Esophagus squamous epithelium (tissue), 4 donors: ENCODE measurements around the gene RAB1B.

Source experiments
- POLR2A ChIP-seq, 4 donors: fragments of 450-650 bp; IDR thresholded peaks; one replicate each; pipeline ENCODE4 v1.6.1; 2017; ENCODE audit warnings: antibody characterized with exemption in 4 of 4, mild to moderate bottlenecking in 4 of 4, moderate library complexity in 3 of 4
- TF ChIP-seq, protein P1 (sequence below), 6 experiments: fragments of 450-650 bp in 4 of 6; fragments of 200-600 bp in 2 of 6; sonication (generic) in 2 of 6; IDR thresholded peaks; one replicate each; pipeline ENCODE4 v1.5.1; 2016 to 2019; ENCODE audit warnings: antibody characterized with exemption in 6 of 6, mild to moderate bottlenecking in 4 of 6, moderate library complexity in 4 of 6

DNA sequence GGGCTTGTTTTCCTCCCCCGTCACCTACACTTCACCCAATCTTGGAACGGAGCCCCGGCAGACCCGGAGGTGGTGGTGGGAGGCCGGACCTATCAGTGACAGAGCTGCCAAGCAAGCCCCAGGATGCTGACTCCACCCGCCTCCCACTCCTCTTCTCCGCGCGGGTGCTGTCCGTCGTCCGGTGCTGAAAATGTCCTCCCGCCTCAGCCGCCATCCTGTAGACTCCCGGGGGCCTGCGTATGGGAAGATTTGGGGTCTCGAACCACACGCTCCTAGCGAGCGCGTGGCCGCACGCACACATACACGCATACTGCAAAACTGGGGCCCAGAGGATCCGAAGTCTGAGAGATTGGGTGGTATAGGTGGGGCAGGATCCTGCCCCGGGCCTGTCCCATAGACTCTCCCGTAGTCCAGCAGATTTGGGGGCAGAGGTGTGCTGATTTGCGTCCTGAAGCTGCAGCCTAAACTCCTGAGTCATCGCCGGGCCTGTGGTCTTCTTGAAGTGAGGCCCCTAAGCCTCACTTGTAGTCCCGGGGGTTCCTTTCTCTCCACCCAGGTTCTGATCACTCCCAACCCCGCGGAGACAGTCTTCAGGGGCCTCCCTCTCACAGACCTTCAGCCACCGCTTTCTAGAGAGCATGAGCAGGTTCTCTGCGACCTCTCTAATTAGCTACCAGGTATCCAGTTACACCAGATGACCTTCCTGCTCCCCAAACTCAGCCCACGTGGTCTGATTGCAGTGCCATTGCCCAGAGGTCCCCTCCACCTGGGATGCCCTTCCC is 21.3 kb downstream of the RAB1B start:
- TF ChIP-seq, protein P1, sequence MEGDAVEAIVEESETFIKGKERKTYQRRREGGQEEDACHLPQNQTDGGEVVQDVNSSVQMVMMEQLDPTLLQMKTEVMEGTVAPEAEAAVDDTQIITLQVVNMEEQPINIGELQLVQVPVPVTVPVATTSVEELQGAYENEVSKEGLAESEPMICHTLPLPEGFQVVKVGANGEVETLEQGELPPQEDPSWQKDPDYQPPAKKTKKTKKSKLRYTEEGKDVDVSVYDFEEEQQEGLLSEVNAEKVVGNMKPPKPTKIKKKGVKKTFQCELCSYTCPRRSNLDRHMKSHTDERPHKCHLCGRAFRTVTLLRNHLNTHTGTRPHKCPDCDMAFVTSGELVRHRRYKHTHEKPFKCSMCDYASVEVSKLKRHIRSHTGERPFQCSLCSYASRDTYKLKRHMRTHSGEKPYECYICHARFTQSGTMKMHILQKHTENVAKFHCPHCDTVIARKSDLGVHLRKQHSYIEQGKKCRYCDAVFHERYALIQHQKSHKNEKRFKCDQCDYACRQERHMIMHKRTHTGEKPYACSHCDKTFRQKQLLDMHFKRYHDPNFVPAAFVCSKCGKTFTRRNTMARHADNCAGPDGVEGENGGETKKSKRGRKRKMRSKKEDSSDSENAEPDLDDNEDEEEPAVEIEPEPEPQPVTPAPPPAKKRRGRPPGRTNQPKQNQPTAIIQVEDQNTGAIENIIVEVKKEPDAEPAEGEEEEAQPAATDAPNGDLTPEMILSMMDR (IDR thresholded peaks at IDR 0.05) = no peak
- TF ChIP-seq POLR2A (IDR thresholded peaks at IDR 0.05) = no peak
